AG09309 (cell line): ENCODE data around the gene CCR2.

Experiments
- DNase-seq: peaks from one replicate; pipeline ENCODE4 v3.0.0-alpha.2; 2010; ENCODE audit warnings: low read depth
- H3K4me3 ChIP-seq: 2 replicates; pipeline ENCODE4 v1.5.1; 2011; ENCODE audit warnings: mild to moderate bottlenecking, low read depth, low read length, moderate library complexity; ENCODE audit not compliant: control insufficient read depth
- TF ChIP-seq, protein P1 (sequence below): IDR thresholded peaks from 2 replicates; pipeline ENCODE4 v1.5.1; 2011; ENCODE audit warnings: mild to moderate bottlenecking, low read depth, low read length, inconsistent platforms; ENCODE audit not compliant: insufficient read depth, control insufficient read depth; ENCODE audit errors: missing control alignments

The CCR2 gene

DNA sequence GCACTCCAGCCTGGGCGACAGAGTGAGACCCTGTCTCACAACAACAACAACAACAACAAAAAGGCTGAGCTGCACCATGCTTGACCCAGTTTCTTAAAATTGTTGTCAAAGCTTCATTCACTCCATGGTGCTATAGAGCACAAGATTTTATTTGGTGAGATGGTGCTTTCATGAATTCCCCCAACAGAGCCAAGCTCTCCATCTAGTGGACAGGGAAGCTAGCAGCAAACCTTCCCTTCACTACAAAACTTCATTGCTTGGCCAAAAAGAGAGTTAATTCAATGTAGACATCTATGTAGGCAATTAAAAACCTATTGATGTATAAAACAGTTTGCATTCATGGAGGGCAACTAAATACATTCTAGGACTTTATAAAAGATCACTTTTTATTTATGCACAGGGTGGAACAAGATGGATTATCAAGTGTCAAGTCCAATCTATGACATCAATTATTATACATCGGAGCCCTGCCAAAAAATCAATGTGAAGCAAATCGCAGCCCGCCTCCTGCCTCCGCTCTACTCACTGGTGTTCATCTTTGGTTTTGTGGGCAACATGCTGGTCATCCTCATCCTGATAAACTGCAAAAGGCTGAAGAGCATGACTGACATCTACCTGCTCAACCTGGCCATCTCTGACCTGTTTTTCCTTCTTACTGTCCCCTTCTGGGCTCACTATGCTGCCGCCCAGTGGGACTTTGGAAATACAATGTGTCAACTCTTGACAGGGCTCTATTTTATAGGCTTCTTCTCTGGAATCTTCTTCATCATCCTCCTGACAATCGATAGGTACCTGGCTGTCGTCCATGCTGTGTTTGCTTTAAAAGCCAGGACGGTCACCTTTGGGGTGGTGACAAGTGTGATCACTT, 18.8 kb downstream of the CCR2 start:
- TF ChIP-seq, protein P1, sequence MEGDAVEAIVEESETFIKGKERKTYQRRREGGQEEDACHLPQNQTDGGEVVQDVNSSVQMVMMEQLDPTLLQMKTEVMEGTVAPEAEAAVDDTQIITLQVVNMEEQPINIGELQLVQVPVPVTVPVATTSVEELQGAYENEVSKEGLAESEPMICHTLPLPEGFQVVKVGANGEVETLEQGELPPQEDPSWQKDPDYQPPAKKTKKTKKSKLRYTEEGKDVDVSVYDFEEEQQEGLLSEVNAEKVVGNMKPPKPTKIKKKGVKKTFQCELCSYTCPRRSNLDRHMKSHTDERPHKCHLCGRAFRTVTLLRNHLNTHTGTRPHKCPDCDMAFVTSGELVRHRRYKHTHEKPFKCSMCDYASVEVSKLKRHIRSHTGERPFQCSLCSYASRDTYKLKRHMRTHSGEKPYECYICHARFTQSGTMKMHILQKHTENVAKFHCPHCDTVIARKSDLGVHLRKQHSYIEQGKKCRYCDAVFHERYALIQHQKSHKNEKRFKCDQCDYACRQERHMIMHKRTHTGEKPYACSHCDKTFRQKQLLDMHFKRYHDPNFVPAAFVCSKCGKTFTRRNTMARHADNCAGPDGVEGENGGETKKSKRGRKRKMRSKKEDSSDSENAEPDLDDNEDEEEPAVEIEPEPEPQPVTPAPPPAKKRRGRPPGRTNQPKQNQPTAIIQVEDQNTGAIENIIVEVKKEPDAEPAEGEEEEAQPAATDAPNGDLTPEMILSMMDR = peak; percentile 69
- H3K4me3 ChIP-seq = no peak overlapping the region
- DNase-seq = peak; percentile 5

DNA sequence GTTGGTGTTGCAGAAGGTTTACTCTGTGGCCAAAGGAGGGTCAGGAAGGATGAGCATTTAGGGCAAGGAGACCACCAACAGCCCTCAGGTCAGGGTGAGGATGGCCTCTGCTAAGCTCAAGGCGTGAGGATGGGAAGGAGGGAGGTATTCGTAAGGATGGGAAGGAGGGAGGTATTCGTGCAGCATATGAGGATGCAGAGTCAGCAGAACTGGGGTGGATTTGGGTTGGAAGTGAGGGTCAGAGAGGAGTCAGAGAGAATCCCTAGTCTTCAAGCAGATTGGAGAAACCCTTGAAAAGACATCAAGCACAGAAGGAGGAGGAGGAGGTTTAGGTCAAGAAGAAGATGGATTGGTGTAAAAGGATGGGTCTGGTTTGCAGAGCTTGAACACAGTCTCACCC, 20.8 kb downstream of the CCR2 start:
- no peak overlapping the region for H3K4me3 ChIP-seq
- no peak for DNase-seq
- TF ChIP-seq, protein P1 = no peak

DNA sequence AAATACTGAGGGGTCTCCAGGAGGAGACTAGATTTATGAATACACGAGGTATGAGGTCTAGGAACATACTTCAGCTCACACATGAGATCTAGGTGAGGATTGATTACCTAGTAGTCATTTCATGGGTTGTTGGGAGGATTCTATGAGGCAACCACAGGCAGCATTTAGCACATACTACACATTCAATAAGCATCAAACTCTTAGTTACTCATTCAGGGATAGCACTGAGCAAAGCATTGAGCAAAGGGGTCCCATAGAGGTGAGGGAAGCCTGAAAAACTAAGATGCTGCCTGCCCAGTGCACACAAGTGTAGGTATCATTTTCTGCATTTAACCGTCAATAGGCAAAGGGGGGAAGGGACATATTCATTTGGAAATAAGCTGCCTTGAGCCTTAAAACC, 21.3 kb downstream of the CCR2 start:
- DNase-seq = no peak
- TF ChIP-seq, protein P1 = no peak
- H3K4me3 ChIP-seq = no peak overlapping the region

DNA sequence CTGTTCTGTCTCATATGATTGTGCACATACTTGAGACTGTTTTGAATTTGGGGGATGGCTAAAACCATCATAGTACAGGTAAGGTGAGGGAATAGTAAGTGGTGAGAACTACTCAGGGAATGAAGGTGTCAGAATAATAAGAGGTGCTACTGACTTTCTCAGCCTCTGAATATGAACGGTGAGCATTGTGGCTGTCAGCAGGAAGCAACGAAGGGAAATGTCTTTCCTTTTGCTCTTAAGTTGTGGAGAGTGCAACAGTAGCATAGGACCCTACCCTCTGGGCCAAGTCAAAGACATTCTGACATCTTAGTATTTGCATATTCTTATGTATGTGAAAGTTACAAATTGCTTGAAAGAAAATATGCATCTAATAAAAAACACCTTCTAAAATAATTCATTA, 21.9 kb downstream of the CCR2 start:
- TF ChIP-seq, protein P1 = no peak

DNA sequence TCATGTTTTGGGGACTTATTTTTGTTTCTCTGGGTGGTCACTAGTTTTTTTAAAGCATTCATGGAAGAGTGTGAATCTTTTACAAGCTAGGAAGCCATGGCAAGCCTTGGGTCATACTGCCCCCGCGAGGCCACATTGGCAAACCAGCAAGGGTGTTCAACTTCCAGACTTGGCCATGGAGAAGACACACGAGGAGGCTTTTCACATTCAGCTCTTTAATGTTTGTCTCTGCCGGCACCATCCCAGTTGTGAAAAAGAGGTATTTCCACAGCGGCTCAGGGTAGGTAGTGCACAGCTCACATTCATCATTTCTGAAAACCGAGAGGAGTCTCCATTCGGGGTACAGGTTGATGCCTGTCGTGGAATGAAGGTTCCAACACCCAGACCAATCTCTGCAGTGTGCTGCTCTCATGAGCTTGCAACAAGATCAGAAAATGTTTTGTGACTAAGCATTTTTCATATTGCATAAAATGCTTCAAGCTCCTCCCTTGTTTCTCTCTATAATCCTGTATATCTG, 24.6 kb downstream of the CCR2 start:
- H3K4me3 ChIP-seq = no peak overlapping the region
- DNase-seq = peak; percentile 8
- TF ChIP-seq, protein P1 = peak; percentile 80

More for the DNA sequence above, 21.9 kb downstream of the CCR2 start:
- no peak for DNase-seq
- H3K4me3 ChIP-seq = no peak overlapping the region

DNA sequence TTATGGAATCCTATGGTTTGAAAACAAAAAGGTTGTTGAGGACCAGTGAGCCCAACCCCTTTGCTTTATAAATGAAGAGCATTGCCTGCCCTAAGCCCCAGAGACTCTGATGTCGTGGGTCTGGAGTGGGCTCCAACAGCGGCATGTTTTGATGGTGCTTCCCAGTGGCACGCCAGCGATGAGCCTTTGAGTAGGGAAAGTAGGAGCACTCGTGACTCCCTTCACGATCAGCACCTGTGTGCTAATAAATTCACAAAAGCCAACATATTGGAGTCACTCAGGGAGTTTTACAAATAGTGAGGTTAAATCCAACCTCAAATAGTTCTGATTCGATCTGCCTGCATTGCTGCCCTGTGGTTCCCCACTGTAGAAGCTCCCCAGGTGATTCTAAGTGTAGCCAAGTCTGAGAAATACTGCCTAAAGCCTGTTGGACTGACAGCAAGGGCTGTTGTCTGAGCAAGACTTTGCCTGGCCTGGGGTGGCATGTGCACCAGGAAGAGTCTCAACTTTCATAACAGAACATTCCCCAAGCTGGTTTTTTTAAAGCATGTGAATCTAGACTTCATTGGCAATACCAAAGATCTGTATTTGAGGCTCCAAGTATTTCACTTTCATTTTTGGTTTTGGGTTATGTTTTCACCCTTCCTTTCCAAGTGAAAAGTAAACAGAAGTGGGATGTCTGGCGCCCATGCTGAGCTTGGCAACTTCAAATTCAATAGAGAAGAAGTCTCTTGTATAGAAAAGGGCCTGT, 26.7 kb downstream of the CCR2 start:
- TF ChIP-seq, protein P1 = no peak
- no peak overlapping the region for H3K4me3 ChIP-seq
- no peak for DNase-seq
